Left renal cortex interstitium (tissue), 4 donors: ENCODE data around the gene TMEM273. TPM values are rescaled to one million over a fixed set of nuclear protein-coding genes. Genes with fewer than 3 reads are reported as not detected.
"Not testable (repeated sequence)": the region's sequence is repeated elsewhere in the genome, so short reads cannot be mapped to it uniquely, and the experiment has no call there.

Experiments used
- DNase-seq, 4 donors: peaks; one replicate each; pipeline ENCODE4 v3.0.0-alpha.2; 2013; ENCODE audit warnings: low read depth in 4 of 4, low spot score in 2 of 4, missing footprints in 1 of 4
- polyA plus RNA-seq, 4 donors: library from polyadenylated mRNA; unstranded; fragments of 120-200 nt; gene quantifications; one replicate each; pipeline ENCODE4 v1.2.1, GENCODE V29; 2013; ENCODE audit not compliant: insufficient read length in 4 of 4

TMEM273 gene
- polyA plus RNA-seq, 4 donors, result 1.9 to 3.0 (median 2.5) TPM

DNA sequence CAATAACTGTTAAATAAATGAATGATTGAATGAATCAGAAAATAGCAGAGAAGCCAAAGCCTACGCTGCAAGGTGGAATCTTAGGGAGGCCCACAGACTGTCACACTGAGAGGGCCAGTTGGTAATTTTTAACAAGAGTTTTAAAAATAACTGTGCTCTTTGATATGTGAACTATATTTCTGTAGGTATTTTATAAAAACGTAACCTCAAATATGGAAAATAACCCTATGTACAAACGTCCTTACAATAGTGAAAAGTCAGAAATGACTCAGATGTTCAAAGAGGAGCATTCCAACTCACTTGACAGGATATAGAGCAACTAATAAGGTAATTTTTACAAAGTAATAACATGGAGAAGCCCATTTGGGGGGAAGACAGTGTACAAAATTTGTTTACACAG, 18.9 kb upstream of the TMEM273 start:
- no peak for DNase-seq

DNA sequence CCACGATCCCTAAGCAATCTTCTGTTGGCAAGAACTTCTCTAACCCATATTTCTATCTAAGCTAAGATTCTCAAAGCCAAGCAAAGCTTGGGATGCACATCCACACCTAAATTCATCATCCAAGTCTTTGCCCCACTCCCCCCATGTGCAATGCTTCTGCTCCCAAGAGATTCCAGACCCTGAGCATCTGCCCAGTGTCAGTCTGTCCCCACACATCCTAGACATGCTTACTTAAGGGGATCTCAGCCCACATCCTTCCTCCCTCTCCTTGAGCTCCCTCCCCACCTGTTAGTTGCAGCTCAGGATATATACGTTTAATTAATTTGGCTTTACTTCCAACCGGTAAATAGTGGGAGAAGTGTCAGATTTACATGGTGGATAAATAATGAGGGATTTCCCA, 17.0 kb upstream of the TMEM273 start:
- DNase-seq, result no peak

- DNase-seq, result no peak
Measured at GRCh38 chr10:49204119-49204518, 15.9 kb upstream of the TMEM273 start.

- no peak for DNase-seq
Measured at GRCh38 chr10:49202266-49202665, 14.1 kb upstream of the TMEM273 start.

- no peak for DNase-seq
Measured at GRCh38 chr10:49200854-49201253, 12.7 kb upstream of the TMEM273 start.

DNA sequence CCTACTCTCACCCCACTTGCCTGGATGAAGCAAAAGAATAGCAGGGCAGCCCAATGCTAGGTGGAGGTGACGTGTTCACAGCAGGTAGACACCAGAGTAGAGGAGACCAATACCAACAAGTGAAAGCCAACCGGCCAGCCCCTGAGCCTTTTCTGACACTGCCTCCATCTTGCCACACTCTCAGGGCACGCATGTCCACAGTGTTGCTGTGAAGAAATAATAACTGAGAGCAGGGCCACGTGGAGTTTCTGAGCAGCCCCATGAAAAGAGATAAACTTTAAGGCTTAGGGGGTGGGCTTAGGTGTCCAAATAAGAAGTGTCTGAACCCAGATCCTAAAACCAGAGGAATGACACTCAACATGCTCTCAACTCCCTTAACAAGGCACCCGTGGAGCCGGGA, 9.0 kb upstream of the TMEM273 start:
- no peak for DNase-seq

DNA sequence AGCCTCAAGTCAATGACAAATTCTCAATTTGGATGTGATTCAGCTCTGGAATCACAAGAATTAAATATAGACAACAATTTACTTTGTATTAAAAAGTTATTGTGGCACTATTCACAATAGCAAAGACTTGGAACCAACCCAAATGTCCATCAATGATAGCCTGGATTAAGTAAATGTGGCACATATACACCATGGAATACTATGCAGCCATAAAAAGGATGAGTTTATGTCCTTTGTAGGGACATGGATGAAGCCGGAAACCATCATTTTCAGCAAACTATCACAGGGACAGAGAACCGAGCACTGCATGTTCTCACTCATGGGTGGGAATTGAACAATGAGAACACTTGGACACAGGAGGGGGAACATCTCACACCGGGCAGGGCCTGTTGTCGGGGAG, 7.7 kb upstream of the TMEM273 start:
- not testable (repeated sequence) for DNase-seq

DNA sequence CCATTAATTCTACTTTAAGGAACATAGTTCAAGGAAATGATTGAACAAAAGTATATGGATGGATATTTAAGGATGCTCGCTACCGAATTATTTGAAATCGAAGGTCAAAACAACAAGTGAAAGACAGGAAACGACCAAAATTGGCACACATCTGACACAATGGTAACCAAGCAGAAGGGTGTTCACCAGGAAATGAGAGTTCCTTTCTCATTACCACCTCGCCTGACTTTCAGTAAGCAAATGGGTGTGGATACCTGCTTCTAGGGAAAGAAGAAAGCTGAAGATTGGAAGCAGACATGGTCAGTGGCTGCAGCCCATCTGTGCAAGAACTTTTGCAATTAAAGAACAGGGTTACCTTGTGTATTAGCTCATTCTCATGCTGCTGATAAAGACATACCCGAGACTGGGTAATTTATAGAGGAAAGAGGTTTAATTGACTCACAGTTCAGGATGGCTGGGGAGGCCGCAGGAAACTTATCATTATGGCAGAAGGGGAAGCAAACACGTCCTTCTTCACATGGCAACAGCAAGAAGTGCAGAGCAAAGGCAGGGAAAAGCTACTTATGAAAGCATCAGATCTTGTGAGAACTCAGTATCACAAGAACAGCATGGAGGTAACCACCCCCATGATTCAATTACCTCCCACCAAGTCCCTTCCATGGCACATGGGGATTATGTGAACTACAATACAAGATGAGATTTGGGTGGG, 6.2 kb upstream of the TMEM273 start:
- DNase-seq, result no peak

- no peak for DNase-seq
Measured at GRCh38 chr10:49191349-49191748, 3.2 kb upstream of the TMEM273 start.

GRCh38 chr10:49189422-49189821, 1.2 kb upstream of the TMEM273 start:
- no peak for DNase-seq

- DNase-seq, result no peak
Measured at GRCh38 chr10:49187044-49187484, 1.1 kb downstream of the TMEM273 start.

GRCh38 chr10:49186613-49187012, 1.6 kb downstream of the TMEM273 start:
- DNase-seq, result no peak

DNA sequence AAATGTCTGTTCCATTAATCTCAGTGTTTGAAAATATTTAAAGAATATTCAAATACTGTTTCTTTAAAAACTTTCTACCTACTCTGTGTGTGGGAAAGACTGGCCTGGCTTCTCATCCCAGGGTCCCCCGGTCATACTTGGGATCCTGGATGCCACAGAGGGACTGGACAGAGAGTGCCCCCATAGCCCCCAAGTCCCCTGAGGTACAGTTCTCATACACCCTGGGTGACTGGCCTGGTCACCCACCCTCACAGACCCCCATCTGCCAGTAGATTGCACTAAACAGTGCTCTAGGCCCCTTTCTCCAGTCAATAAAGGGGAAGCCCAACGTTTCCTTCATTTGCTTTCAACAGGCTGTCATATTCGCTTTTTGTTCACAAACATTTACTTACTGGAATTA, 3.0 kb downstream of the TMEM273 start:
- no peak for DNase-seq

- DNase-seq, result no peak
Measured at GRCh38 chr10:49184642-49185111, 3.5 kb downstream of the TMEM273 start.

DNA sequence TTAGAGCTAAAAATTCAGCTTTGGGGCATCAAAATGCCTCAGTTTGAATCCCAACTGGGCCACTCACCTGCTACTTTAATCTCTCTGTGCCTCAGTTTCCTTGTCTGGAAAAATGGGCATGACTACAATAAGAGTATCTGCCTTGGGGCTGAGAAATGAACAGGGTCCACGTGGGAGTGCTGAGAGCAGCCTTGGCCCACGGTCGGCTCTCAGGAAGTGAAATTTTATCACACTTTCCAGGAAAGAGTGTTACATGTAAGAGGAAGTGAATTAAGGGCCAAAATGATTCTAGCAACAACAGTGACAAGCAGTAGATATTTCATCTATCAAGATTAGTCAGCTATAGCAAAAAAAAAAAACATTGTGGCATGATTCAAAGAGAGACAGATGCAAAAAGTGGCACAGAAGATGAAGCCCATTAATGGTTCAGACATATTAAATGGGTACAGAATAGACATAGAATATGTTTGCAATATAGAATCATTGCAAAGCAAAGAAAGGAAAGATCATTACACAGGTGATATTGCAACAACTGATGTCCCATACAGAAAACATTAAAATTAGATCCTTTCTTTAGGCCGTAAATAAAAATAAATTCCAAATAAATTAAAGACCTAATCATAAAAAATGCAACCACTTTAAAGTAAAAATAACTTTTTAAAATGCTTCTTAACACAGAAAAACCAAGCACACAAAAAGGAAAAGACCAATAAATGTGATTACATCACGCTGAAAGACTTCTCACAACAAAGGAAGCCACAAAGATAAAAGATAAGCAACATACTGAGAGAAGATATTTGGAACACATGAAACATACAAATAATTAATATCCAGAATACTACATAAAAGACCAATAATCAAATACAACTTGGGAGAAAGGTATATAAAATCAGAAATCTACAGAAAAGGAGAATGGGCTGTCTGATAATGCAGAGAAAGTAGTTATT, 4.3 kb downstream of the TMEM273 start:
- no peak for DNase-seq

DNA sequence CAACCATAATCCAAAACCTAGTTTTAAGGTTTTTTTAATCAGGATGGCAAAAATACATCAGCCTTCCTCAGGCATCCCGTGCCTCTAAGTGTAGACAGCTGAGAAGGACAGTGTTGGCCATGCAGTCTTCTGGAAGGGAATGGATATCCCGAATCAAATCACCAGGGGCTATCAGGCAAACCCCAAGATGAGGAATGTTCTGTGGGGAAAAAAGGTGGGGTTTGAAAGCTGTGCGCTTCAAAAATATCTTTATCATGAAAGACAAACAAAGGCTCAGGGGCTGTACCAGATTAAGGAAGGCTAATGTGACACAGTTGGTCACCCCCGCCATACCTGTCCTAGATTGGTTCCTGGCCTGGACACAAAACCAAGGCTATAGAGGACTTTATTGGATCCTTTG, 5.4 kb downstream of the TMEM273 start:
- no peak for DNase-seq

- DNase-seq, result no peak
Measured at GRCh38 chr10:49180444-49180860, 7.7 kb downstream of the TMEM273 start.

DNA sequence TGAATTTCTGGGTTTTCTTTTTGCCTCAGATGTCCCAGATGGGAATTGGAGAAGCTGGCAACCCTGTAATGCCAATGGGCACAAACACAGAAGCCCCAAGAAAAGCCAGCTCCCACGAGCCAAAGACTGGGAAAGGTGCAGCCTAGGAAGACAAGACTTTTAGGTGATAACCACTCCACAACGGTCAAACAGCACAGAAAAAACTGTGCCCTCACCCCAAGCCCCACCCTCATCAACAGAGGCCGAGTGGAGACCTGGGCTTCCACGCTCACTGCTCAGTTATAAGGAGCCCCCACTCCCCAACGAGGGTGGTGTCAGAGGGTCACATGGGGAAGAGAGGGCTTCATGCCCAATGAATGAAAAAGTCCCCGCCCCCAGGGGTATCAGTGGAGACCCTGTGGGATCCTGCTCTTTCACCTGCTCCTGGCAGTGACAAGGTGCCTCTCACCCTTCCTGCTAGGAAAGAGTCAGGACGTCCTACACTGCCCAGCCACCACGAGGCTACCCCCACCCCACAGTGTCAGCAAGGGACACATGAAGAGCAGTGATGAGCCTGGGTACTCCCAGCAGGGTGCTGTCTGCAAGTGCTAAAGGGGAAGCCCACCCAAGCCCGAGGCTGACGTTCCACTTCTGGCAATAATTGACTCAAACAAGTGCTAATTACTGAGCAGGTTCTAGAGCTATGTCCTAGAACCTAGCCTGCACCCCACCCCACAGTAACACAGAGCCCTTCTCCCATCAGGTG, 8.3 kb downstream of the TMEM273 start:
- no peak for DNase-seq

- DNase-seq, result no peak
Measured at GRCh38 chr10:49178489-49179471, 9.4 kb downstream of the TMEM273 start.
